Calu3 (cell line): ENCODE results near the gene ZC3H18. TPM values are rescaled to one million over a fixed set of nuclear protein-coding genes. Genes with fewer than 3 reads are reported as not detected.

Source experiments
- BruUV-seq: library from RNA; stranded (reverse); fragments of 400-500 nt; replicated peaks from 2 replicates; lab custom pipeline; 2021; lab: Mats Ljungman, UMichigan
- CTCF ChIA-PET: fragments of 300-600 bp; sonication (Branson Sonifier 250); formaldehyde crosslinking; loops from one replicate; lab custom pipeline; 2022; ENCODE audit warnings: antibody characterized with exemption; lab: Charles Lee
- DNase-seq: peaks from one replicate; pipeline ENCODE4 v3.0.0; 2022
- H3K27ac Mint-ChIP-seq: one replicate; pipeline ENCODE4 v1.8.0; 2022; ENCODE audit warnings: mixed read lengths; ENCODE audit not compliant: unreplicated experiment
- H3K27me3 Mint-ChIP-seq: one replicate; pipeline ENCODE4 v1.8.0; 2022; ENCODE audit warnings: mixed read lengths; ENCODE audit not compliant: unreplicated experiment
- H3K36me3 Mint-ChIP-seq: one replicate; pipeline ENCODE4 v1.8.0; 2022; ENCODE audit warnings: mild to moderate bottlenecking, moderate library complexity, mixed read lengths; ENCODE audit not compliant: insufficient read depth, unreplicated experiment
- H3K4me1 Mint-ChIP-seq: one replicate; pipeline ENCODE4 v1.8.0; 2022; ENCODE audit warnings: mild to moderate bottlenecking, low read depth, mixed read lengths; ENCODE audit not compliant: unreplicated experiment
- H3K4me3 Mint-ChIP-seq: one replicate; pipeline ENCODE4 v1.8.0; 2022; ENCODE audit warnings: mild to moderate bottlenecking, low read depth, moderate library complexity, mixed read lengths; ENCODE audit not compliant: unreplicated experiment
- H3K9me3 Mint-ChIP-seq: one replicate; pipeline ENCODE4 v1.8.0; 2022; ENCODE audit warnings: low read depth, mixed read lengths; ENCODE audit not compliant: unreplicated experiment
- CTCF ChIP-seq: fragments of 200-600 bp; IDR thresholded peaks from one replicate; pipeline ENCODE4 v1.8.0; 2022; ENCODE audit warnings: antibody characterized with exemption; ENCODE audit not compliant: unreplicated experiment
- intact Hi-C: fragments of 100-400 bp; cut with micrococcal nuclease; formaldehyde crosslinking; loops from one replicate; pipeline ENCODE4 v1.10.0; 2022; ENCODE audit not compliant: unreplicated experiment
- total RNA-seq: library from RNA; stranded (reverse); gene quantifications from 2 replicates; pipeline ENCODE4 v1.2.3, GENCODE V29; 2022

The ZC3H18 gene
- total RNA-seq, 1 experiment from 2014 or later = 85.7 TPM

DNA sequence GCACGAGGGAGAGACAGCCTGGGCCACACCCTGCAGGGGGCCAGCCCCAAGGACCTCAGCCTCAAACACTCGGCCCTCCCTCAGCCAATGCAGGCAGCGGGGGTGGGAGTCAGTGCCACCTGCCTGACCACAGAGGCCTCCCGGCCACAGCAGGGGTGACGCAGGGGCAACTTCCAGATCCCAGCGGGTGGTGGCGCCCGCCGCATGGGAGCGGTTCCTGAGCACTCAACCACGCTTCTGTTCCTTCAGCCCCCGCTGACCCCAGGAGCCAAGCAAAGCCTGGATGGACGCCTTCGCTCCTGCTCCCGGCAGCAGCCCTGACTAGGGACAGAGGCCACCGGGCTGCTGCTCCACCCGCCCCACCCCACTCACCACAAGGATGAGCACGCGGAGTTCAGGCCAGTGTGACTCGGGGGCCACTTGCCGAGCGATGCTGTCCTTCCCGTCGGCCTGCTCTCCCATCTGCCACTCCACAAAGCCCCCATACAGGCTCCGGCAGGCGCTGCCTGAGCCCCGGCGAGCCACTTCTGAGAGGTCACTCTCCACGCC, 85.6 kb downstream of the ZC3H18 start:
- no TSS peak for BruUV-seq

GRCh38 chr16:88656291-88656980, 86.2 kb downstream of the ZC3H18 start:
- H3K36me3 Mint-ChIP-seq = peaks cover 92% of the 10 kb centered on the region
- H3K27ac Mint-ChIP-seq = no peak overlapping the region
- intact Hi-C loops = no loop called here
- no peak for DNase-seq
- no peak overlapping the region for H3K4me3 Mint-ChIP-seq
- no TSS peak for BruUV-seq
- no peaks in the 10 kb centered on the region for H3K27me3 Mint-ChIP-seq
- peaks cover 11% of the 10 kb centered on the region for H3K4me1 Mint-ChIP-seq
- H3K9me3 Mint-ChIP-seq = no peaks in the 10 kb centered on the region
- CTCF ChIA-PET = no interaction called here
- TF ChIP-seq CTCF = no peak

More for the DNA sequence above, 85.6 kb downstream of the ZC3H18 start:
- Mint-ChIP-seq H3K27me3 (no peaks in the 10 kb centered on the region), H3K4me1 (peaks cover 15% of the 10 kb centered on the region), H3K36me3 (peaks cover 92% of the 10 kb centered on the region), H3K9me3 (no peaks in the 10 kb centered on the region), H3K27ac (no peak overlapping the region), H3K4me3 (no peak overlapping the region)
- no peak for DNase-seq
- CTCF ChIA-PET = no interaction called here
- TF ChIP-seq CTCF = no peak
- intact Hi-C loops = no loop called here

DNA sequence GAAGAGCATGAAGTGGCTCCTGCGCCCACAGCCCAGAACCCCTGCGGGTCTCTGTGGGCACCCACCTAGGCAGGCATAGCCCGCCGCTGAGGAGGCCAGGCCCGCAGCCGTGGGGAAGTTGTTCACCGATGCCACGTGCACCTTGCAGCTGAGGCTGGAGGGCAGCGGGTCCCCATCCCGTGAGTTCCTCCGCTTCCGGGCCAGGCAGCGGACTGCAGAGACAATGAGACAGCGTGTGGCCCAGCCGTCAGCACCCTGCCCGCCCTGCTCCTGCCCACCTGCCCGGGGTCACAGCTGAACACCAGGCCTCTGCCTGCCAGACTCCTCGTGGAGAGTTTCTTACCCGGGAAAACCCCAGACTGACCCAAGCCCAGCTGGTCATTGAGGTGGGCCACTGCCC, 87.2 kb downstream of the ZC3H18 start:
- no peak for DNase-seq
- no peak for TF ChIP-seq CTCF

DNA sequence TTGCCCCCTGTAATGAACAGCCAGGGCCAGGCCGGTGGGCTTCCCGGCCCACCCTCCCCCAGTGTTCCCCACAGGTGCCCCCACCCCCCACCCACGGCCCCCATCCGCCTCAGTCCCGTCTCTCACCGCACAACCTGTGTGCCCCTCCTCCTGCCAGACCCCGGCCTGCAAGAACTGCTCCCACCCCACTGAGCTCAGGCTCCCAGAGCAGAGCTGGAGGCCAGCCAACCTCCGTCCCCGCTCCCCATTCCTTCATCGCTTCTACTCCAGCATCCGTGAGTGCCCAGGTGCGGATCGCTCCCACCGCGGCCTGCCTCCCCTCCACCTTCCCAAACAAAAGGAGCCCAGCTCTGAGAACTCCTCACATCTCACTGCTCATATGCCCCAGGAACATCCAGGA, 88.5 kb downstream of the ZC3H18 start:
- no peaks in the 10 kb centered on the region for H3K4me1 Mint-ChIP-seq
- CTCF ChIA-PET = no interaction called here
- no TSS peak for BruUV-seq

More for the DNA sequence above, 87.2 kb downstream of the ZC3H18 start:
- CTCF ChIA-PET = no interaction called here
- Mint-ChIP-seq H3K36me3 (peaks cover 92% of the 10 kb centered on the region), H3K27ac (no peak overlapping the region), H3K9me3 (no peaks in the 10 kb centered on the region), H3K27me3 (no peaks in the 10 kb centered on the region), H3K4me3 (no peak overlapping the region), H3K4me1 (peaks cover 2% of the 10 kb centered on the region)
- intact Hi-C loops = no loop called here
- BruUV-seq = no TSS peak

More for the DNA sequence above, 88.5 kb downstream of the ZC3H18 start:
- Mint-ChIP-seq H3K27me3 (no peaks in the 10 kb centered on the region), H3K9me3 (no peaks in the 10 kb centered on the region), H3K36me3 (peaks cover 92% of the 10 kb centered on the region), H3K4me3 (no peak overlapping the region), H3K27ac (no peak overlapping the region)
- DNase-seq = no peak
- intact Hi-C loops = no loop called here
- no peak for TF ChIP-seq CTCF
